GM19351 (cell line): ENCODE data around the gene RIMBP2.

Experiments
- ATAC-seq: cut with Tn5 transposase; IDR thresholded peaks from one replicate; pipeline ENCODE4 v1.9.1; 2021; ENCODE audit warnings: mild to moderate bottlenecking, moderate library complexity; ENCODE audit not compliant: unreplicated experiment

RIMBP2 gene

GRCh38 chr12:130454296-130454695, 261.8 kb downstream of the RIMBP2 start:
- no peak for ATAC-seq

- no peak for ATAC-seq
These were observed 263.6 kb downstream of the RIMBP2 start for GRCh38 chr12:130452546-130452945.

- no peak for ATAC-seq
These were observed 264.8 kb downstream of the RIMBP2 start for GRCh38 chr12:130451001-130451930.

GRCh38 chr12:130449291-130449690, 266.8 kb downstream of the RIMBP2 start:
- no peak for ATAC-seq

GRCh38 chr12:130448044-130448821, 267.9 kb downstream of the RIMBP2 start:
- no peak for ATAC-seq

GRCh38 chr12:130447655-130447965, 268.5 kb downstream of the RIMBP2 start:
- no peak for ATAC-seq

- no peak for ATAC-seq
These were observed 269.0 kb downstream of the RIMBP2 start for GRCh38 chr12:130446846-130447654.

- no peak for ATAC-seq
These were observed 271.1 kb downstream of the RIMBP2 start for GRCh38 chr12:130444986-130445385.

GRCh38 chr12:130444061-130444460, 272.0 kb downstream of the RIMBP2 start:
- ATAC-seq: no peak

- ATAC-seq: no peak
These were observed 274.0 kb downstream of the RIMBP2 start for GRCh38 chr12:130441771-130442760.

GRCh38 chr12:130440411-130441080, 275.6 kb downstream of the RIMBP2 start:
- ATAC-seq: no peak

GRCh38 chr12:130439250-130439649, 276.8 kb downstream of the RIMBP2 start:
- no peak for ATAC-seq

- no peak for ATAC-seq
These were observed 277.4 kb downstream of the RIMBP2 start for GRCh38 chr12:130438711-130439110.

GRCh38 chr12:130438243-130438620, 277.9 kb downstream of the RIMBP2 start:
- ATAC-seq: no peak

- no peak for ATAC-seq
These were observed 278.4 kb downstream of the RIMBP2 start for GRCh38 chr12:130437555-130438242.

- ATAC-seq: no peak
These were observed 279.2 kb downstream of the RIMBP2 start for GRCh38 chr12:130436741-130437501.

GRCh38 chr12:130435826-130436225, 280.3 kb downstream of the RIMBP2 start:
- ATAC-seq: no peak

- ATAC-seq: no peak
These were observed 280.8 kb downstream of the RIMBP2 start for GRCh38 chr12:130435331-130435730.
